Neural cell (in vitro differentiated cells): ENCODE results near the gene NKD1. TPM values are rescaled to one million over a fixed set of nuclear protein-coding genes. Genes with fewer than 3 reads are reported as not detected.

ENCODE experiments used
- H2AFZ ChIP-seq: fragments of 200-600, 300-800 bp; sonication (generic), shearing (Covaris generic); 2 replicates; pipeline ENCODE4 v1.6.0; 2014; ENCODE audit warnings: low read depth, mild to moderate bottlenecking, antibody characterized with exemption, low read length, moderate library complexity
- H3F3A ChIP-seq: fragments of 200-600 bp; shearing (Covaris generic); 2 replicates; pipeline ENCODE4 v1.6.1; 2016; ENCODE audit warnings: mild to moderate bottlenecking, moderate library complexity, mixed read lengths, antibody characterized with exemption, low read length; ENCODE audit not compliant: insufficient read depth, poor library complexity, severe bottlenecking
- H3K27ac ChIP-seq: fragments of 200-600, 300-800 bp; sonication (generic), shearing (Covaris generic); 2 replicates; pipeline ENCODE4 v1.5.1; 2014; ENCODE audit warnings: mild to moderate bottlenecking, low read length, moderate library complexity
- H3K27me3 ChIP-seq: fragments of 300-800, 200-600 bp; sonication (generic), shearing (Covaris generic); 2 replicates; pipeline ENCODE4 v1.6.0; 2014; ENCODE audit warnings: mild to moderate bottlenecking, low read depth, low read length, moderate library complexity; ENCODE audit not compliant: insufficient read depth
- H3K36me3 ChIP-seq: fragments of 300-800, 200-600 bp; sonication (generic), shearing (Covaris generic); 2 replicates; pipeline ENCODE4 v1.5.1; 2014; ENCODE audit warnings: mild to moderate bottlenecking, antibody characterized with exemption, low read length, moderate library complexity; ENCODE audit not compliant: insufficient read depth
- H3K4me2 ChIP-seq: fragments of 300-800, 200-600 bp; sonication (generic), shearing (Covaris generic); 2 replicates; pipeline ENCODE4 v1.6.0; 2014; ENCODE audit warnings: mild to moderate bottlenecking, low read length
- H3K4me3 ChIP-seq: fragments of 300-800, 200-600 bp; sonication (generic), shearing (Covaris generic); 2 replicates; pipeline ENCODE4 v1.5.1; 2014; ENCODE audit warnings: mild to moderate bottlenecking, low read length, moderate library complexity
- H3K79me2 ChIP-seq: fragments of 200-600 bp; shearing (Covaris generic); replicated peaks from 2 replicates; pipeline ENCODE4 v1.6.0; 2014; ENCODE audit warnings: mild to moderate bottlenecking, low read length, moderate library complexity; ENCODE audit not compliant: insufficient read depth
- H3K9ac ChIP-seq: fragments of 300-800, 200-600 bp; sonication (generic), shearing (Covaris generic); 2 replicates; pipeline ENCODE4 v1.6.1; 2016; ENCODE audit warnings: mild to moderate bottlenecking, low read length, mixed read lengths
- H3K9me2 ChIP-seq: fragments of 200-600 bp; shearing (Covaris generic); 2 replicates; pipeline ENCODE4 v1.6.1; 2016; ENCODE audit warnings: mild to moderate bottlenecking, low read length, mixed read lengths; ENCODE audit not compliant: insufficient read depth
- H3K9me3 ChIP-seq: fragments of 200-600, 300-800 bp; sonication (generic), shearing (Covaris generic); 2 replicates; pipeline ENCODE4 v1.6.1; 2016; ENCODE audit warnings: mild to moderate bottlenecking, mixed run types, low read length, moderate library complexity, mixed read lengths
- H4K20me1 ChIP-seq: fragments of 200-600 bp; shearing (Covaris generic); 2 replicates; pipeline ENCODE4 v1.6.1; 2016; ENCODE audit warnings: mild to moderate bottlenecking, mixed run types; ENCODE audit not compliant: insufficient read depth
- CTCF ChIP-seq: fragments of 450-650 bp; IDR thresholded peaks from 2 replicates; pipeline ENCODE4 v1.5.1; 2014; ENCODE audit warnings: antibody characterized with exemption, mild to moderate bottlenecking, moderate library complexity; ENCODE audit not compliant: poor library complexity, severe bottlenecking
- EP300 ChIP-seq: fragments of 450-650 bp; conservative IDR thresholded peaks from 2 replicates; pipeline ENCODE4 v1.6.1; 2014; ENCODE audit warnings: antibody characterized with exemption, mild to moderate bottlenecking, moderate library complexity; ENCODE audit not compliant: poor library complexity, severe bottlenecking
- EZH2 ChIP-seq: fragments of 200-600, 300-800 bp; shearing (Covaris generic), sonication (generic); IDR thresholded peaks from 2 replicates; pipeline ENCODE4 v1.6.1; 2014; ENCODE audit warnings: antibody characterized with exemption, low read length, borderline replicate concordance, mild to moderate bottlenecking; ENCODE audit not compliant: insufficient read depth, poor library complexity, severe bottlenecking
- MXI1 ChIP-seq: fragments of 450-650 bp; conservative IDR thresholded peaks from 2 replicates; pipeline ENCODE4 v1.6.1; 2014; ENCODE audit warnings: antibody characterized with exemption, mild to moderate bottlenecking; ENCODE audit not compliant: poor library complexity, severe bottlenecking
- POLR2AphosphoS5 ChIP-seq: IDR thresholded peaks from 2 replicates; pipeline ENCODE4 v1.6.1; 2012
- RAD21 ChIP-seq: fragments of 450-650 bp; conservative IDR thresholded peaks from 2 replicates; pipeline ENCODE4 v1.6.1; 2014; ENCODE audit warnings: antibody characterized with exemption, mild to moderate bottlenecking, moderate library complexity
- REST ChIP-seq: IDR thresholded peaks from 2 replicates; pipeline ENCODE4 v1.6.1; 2012; ENCODE audit warnings: borderline replicate concordance
- SMC3 ChIP-seq: fragments of 450-650 bp; conservative IDR thresholded peaks from 2 replicates; pipeline ENCODE4 v1.6.1; 2014; ENCODE audit warnings: antibody characterized with exemption, mild to moderate bottlenecking, moderate library complexity; ENCODE audit not compliant: poor library complexity
- TAF1 ChIP-seq: IDR thresholded peaks from 2 replicates; pipeline ENCODE4 v1.6.1; 2012; ENCODE audit warnings: low read depth
- polyA plus RNA-seq: library from polyadenylated mRNA; depleted of rRNA; stranded (reverse); fragments of >200 nt; gene quantifications from 2 replicates; pipeline ENCODE4 v1.2.3, GENCODE V29; 2014

The NKD1 gene
- polyA plus RNA-seq, 1 donor from 2014 or later: 1.1 TPM

- TF ChIP-seq POLR2AphosphoS5 (no peak), TAF1 (no peak), SMC3 (no peak)
- peaks cover 12% of the 10 kb centered on the region for H3K27me3 ChIP-seq
- H4K20me1 ChIP-seq: no peaks in the 10 kb centered on the region
- H2AFZ ChIP-seq: no peak overlapping the region
- no peak overlapping the region for H3K4me2 ChIP-seq
- no peaks in the 10 kb centered on the region for H3K36me3 ChIP-seq
- no peak overlapping the region for H3K27ac ChIP-seq
- no peaks in the 10 kb centered on the region for H3K79me2 ChIP-seq
- no peaks in the 10 kb centered on the region for H3K9me2 ChIP-seq
- H3K9me3 ChIP-seq: peaks cover 3% of the 10 kb centered on the region
- H3K4me3 ChIP-seq: no peak overlapping the region
- no peaks in the 10 kb centered on the region for H3F3A ChIP-seq
- H3K9ac ChIP-seq: no peak overlapping the region
Measured at GRCh38 chr16:50553182-50553710, 5.0 kb downstream of the NKD1 start.

GRCh38 chr16:50553731-50554360, 5.7 kb downstream of the NKD1 start:
- H3F3A ChIP-seq: no peaks in the 10 kb centered on the region
- no peak overlapping the region for H2AFZ ChIP-seq
- H3K27me3 ChIP-seq: peaks cover 9% of the 10 kb centered on the region
- no peaks in the 10 kb centered on the region for H3K79me2 ChIP-seq
- H3K9me3 ChIP-seq: peaks cover 3% of the 10 kb centered on the region
- no peaks in the 10 kb centered on the region for H4K20me1 ChIP-seq
- TF ChIP-seq EZH2 (no peak), RAD21 (no peak), TAF1 (no peak), EP300 (no peak), MXI1 (no peak), POLR2AphosphoS5 (no peak), SMC3 (no peak), REST (no peak)
- H3K4me2 ChIP-seq: no peak overlapping the region
- no peaks in the 10 kb centered on the region for H3K36me3 ChIP-seq
- no peaks in the 10 kb centered on the region for H3K9me2 ChIP-seq
- no peak overlapping the region for H3K4me3 ChIP-seq
- H3K27ac ChIP-seq: no peak overlapping the region
- H3K9ac ChIP-seq: no peak overlapping the region

- TF ChIP-seq MXI1 (no peak), EZH2 (no peak), EP300 (no peak), CTCF (no peak), SMC3 (no peak), RAD21 (no peak), REST (no peak), POLR2AphosphoS5 (no peak), TAF1 (no peak)
- H3K27ac ChIP-seq: no peak overlapping the region
- H3F3A ChIP-seq: no peaks in the 10 kb centered on the region
- H3K79me2 ChIP-seq: no peaks in the 10 kb centered on the region
- peaks cover 3% of the 10 kb centered on the region for H3K9me3 ChIP-seq
- H3K9ac ChIP-seq: no peak overlapping the region
- no peaks in the 10 kb centered on the region for H4K20me1 ChIP-seq
- H3K9me2 ChIP-seq: no peaks in the 10 kb centered on the region
- H3K4me2 ChIP-seq: no peak overlapping the region
- H2AFZ ChIP-seq: no peak overlapping the region
- no peak overlapping the region for H3K4me3 ChIP-seq
- H3K36me3 ChIP-seq: no peaks in the 10 kb centered on the region
- no peaks in the 10 kb centered on the region for H3K27me3 ChIP-seq
Measured at GRCh38 chr16:50555269-50555875, 7.2 kb downstream of the NKD1 start.
